Ovary (tissue), 9 donors: Measurements from ENCODE around the gene IKZF3. TPM values are rescaled to one million over a fixed set of nuclear protein-coding genes. Genes with fewer than 3 reads are reported as not detected.

Experiments used
- DNase-seq, 5 donors: peaks; one replicate each; pipeline ENCODE4 v3.0.0-alpha.2; 2019 to 2020
- H3K27ac ChIP-seq, 2 donors: fragments of 200-600 bp; one replicate each; pipeline versions ENCODE4 v1.5.1 to v1.8.0; 2019 to 2022
- H3K27me3 ChIP-seq: fragments of 200-600 bp; one replicate; pipeline ENCODE4 v1.8.0; 2022
- H3K36me3 ChIP-seq: fragments of 200-600 bp; sonication (generic); one replicate; pipeline ENCODE4 v1.5.1; 2019
- H3K4me1 ChIP-seq: one replicate; pipeline ENCODE4 v1.8.1; 2013; ENCODE audit warnings: mild to moderate bottlenecking, moderate library complexity; ENCODE audit not compliant: insufficient read depth
- H3K4me3 ChIP-seq: fragments of 200-600 bp; sonication (generic); one replicate; pipeline ENCODE4 v1.5.1; 2017
- H3K9me3 ChIP-seq, 2 donors: fragments of 200-600 bp in 1 of 2; sonication (generic) in 1 of 2; one replicate each; pipeline versions ENCODE4 v1.5.1 to v1.8.1; 2013 to 2019; ENCODE audit warnings: mild to moderate bottlenecking in 1 of 2, moderate library complexity in 1 of 2
- CTCF ChIP-seq, 3 donors: fragments of 450-650 bp in 2 of 3; fragments of 200-600 bp in 1 of 3; IDR thresholded peaks; one replicate each; pipeline versions ENCODE4 v1.5.1 to v1.8.0; 2016 to 2022; ENCODE audit warnings: antibody characterized with exemption in 3 of 3, mild to moderate bottlenecking in 1 of 3
- EP300 ChIP-seq: sonication (generic); formaldehyde crosslinking; IDR thresholded peaks from one replicate; pipeline ENCODE4 v1.6.1; 2017; ENCODE audit warnings: antibody characterized with exemption
- POLR2A ChIP-seq: fragments of 450-650 bp; IDR thresholded peaks from one replicate; pipeline ENCODE4 v1.6.1; 2017; ENCODE audit warnings: antibody characterized with exemption, mild to moderate bottlenecking, moderate library complexity
- WGBS, 3 donors: extraction: QIAGEN DNeasy Blood & Tissue Kit in 1 of 3; methylation state at CpG; one replicate each; pipeline versions ENCODE4 v1.1.5 to v1.1.7; 2013 to 2017; 5-methylcytosine and 5-hydroxymethylcytosine counted together
- intact Hi-C, 4 donors: fragments of 100-400 bp; cut with DNase I; formaldehyde crosslinking; loops; one replicate each; pipeline versions ENCODE4 v1.11.0 to v1.15.1; 2022 to 2023
- polyA plus RNA-seq, 2 donors: library from polyadenylated mRNA; stranded (reverse); fragments of 200-250 nt in 1 of 2; fragments of 350-450 nt in 1 of 2; fragmentation: Illumina TruSeq in 1 of 2; extraction: RNeasy Lipid Tissue Mini Kit (QIAGEN cat#74804) in 1 of 2; gene quantifications; one replicate each; pipeline ENCODE4 v1.2.3, GENCODE V29; 2013 to 2014
- total RNA-seq, 7 donors: library from RNA; depleted of rRNA in 2 of 7; stranded (reverse); fragments of >200 nt in 2 of 7; fragmentation: NEBNext Ultra II Directional in 3 of 7; extraction: Animal tissue kit (Norgen Biotek cat#: 25700) in 3 of 7; gene quantifications; one replicate each; pipeline versions ENCODE4 v1.1.0 to v1.2.4, GENCODE V29; 2016 to 2023
- donor health status: DM: no; HTN: no; CAD: no; lungs with moderate emphysema.
- donor health status: DM: no; HTN: no; CAD: no.
- donor health status: Bipolar disorder and iron deficiency.
- donor health status: DM: yes; HTN: yes; CAD: no.
- donor health status: DM: no; HTN: no; CAD: no.
- donor health status: DM: yes; HTN: yes; CAD: no.

The IKZF3 gene
- total and polyA plus RNA-seq, 9 donors, result 0.16 to 2.6 (median 0.62) TPM

GRCh38 chr17:39848600-39848999 is 15.5 kb downstream of the IKZF3 start:
- H3K4me1 ChIP-seq, result no peaks in the 10 kb centered on the region
- no peaks in the 10 kb centered on the region for H3K36me3 ChIP-seq
- H3K4me3 ChIP-seq, result no peak overlapping the region
- WGBS, 3 donors, result 68 to 82% (median 72%) methylated on average over 4 of the region's 4 CpGs
- H3K27me3 ChIP-seq, result no peaks in the 10 kb centered on the region
- no peak overlapping the region for H3K27ac ChIP-seq
- TF ChIP-seq POLR2A, result no peak
- no peak for TF ChIP-seq EP300
- no peak for TF ChIP-seq CTCF (IDR thresholded peaks at IDR 0.05)
- DNase-seq, result no peak
- intact Hi-C loops, result no loop called here
- no peaks in the 10 kb centered on the region for H3K9me3 ChIP-seq

- Histone ChIP-seq H3K27ac (no peak overlapping the region), H3K9me3 (no peaks in the 10 kb centered on the region), H3K4me1 (no peaks in the 10 kb centered on the region), H3K4me3 (no peak overlapping the region), H3K36me3 (no peaks in the 10 kb centered on the region), H3K27me3 (no peaks in the 10 kb centered on the region)
- WGBS, 3 donors, result 69 to 79% (median 73%) methylated on average over 4 of the region's 4 CpGs
- TF ChIP-seq CTCF (IDR thresholded peaks at IDR 0.05) (no peak), POLR2A (no peak), EP300 (no peak)
- DNase-seq, result no peak
- intact Hi-C loops, result no loop called here
Measured at GRCh38 chr17:39846205-39846604, 17.9 kb downstream of the IKZF3 start.

- Histone ChIP-seq H3K4me1 (no peaks in the 10 kb centered on the region), H3K9me3 (no peaks in the 10 kb centered on the region), H3K4me3 (no peak overlapping the region), H3K27me3 (no peaks in the 10 kb centered on the region), H3K36me3 (no peaks in the 10 kb centered on the region), H3K27ac (no peak overlapping the region)
- WGBS, 3 donors, result 68 to 71% (median 71%) methylated on average over 8 of the region's 8 CpGs
- no peak for TF ChIP-seq EP300
- no peak for TF ChIP-seq CTCF (IDR thresholded peaks at IDR 0.05)
- no peak for TF ChIP-seq POLR2A
- no peak for DNase-seq
- intact Hi-C loops, result no loop called here
Measured at GRCh38 chr17:39845052-39845846, 18.9 kb downstream of the IKZF3 start.

GRCh38 chr17:39841134-39841683 is 22.9 kb downstream of the IKZF3 start:
- no peak for TF ChIP-seq CTCF (IDR thresholded peaks at IDR 0.05)
- H3K4me1 ChIP-seq, result no peaks in the 10 kb centered on the region
- WGBS, 3 donors, result 68 to 90% (median 68%) methylated on average over 2 of the region's 2 CpGs
- H3K27ac ChIP-seq, result no peak overlapping the region
- no peaks in the 10 kb centered on the region for H3K36me3 ChIP-seq
- intact Hi-C loops, result no loop called here
- peaks cover 0 to 4% of the 10 kb centered on the region in 2 donors for H3K9me3 ChIP-seq
- DNase-seq, result no peak
- no peak overlapping the region for H3K4me3 ChIP-seq
- no peaks in the 10 kb centered on the region for H3K27me3 ChIP-seq
